Testis (tissue), 3 donors: ENCODE measurements around the gene TFPT. TPM values are rescaled to one million over a fixed set of nuclear protein-coding genes. Genes with fewer than 3 reads are reported as not detected.
A peak's percentile ranks its signal among the peaks of the same experiment; 100 is the strongest.

Experiments used
- DNase-seq: peaks from one replicate; pipeline ENCODE4 v3.0.0-alpha.2; 2019
- H3K27ac ChIP-seq, 2 donors: fragments of 200-600 bp; sonication (generic); one replicate each; pipeline ENCODE4 v1.5.1; 2019
- H3K27me3 ChIP-seq: fragments of 200-600 bp; sonication (generic); one replicate; pipeline ENCODE4 v1.5.1; 2019
- H3K36me3 ChIP-seq: fragments of 200-600 bp; sonication (generic); one replicate; pipeline ENCODE4 v1.5.1; 2017; ENCODE audit warnings: low read depth; ENCODE audit errors: missing control alignments
- H3K4me1 ChIP-seq: fragments of 200-600 bp; sonication (generic); one replicate; pipeline ENCODE4 v1.5.1; 2019
- H3K4me3 ChIP-seq, 2 donors: fragments of 200-600 bp; sonication (generic); one replicate each; pipeline ENCODE4 v1.5.1; 2017 to 2019
- H3K9me3 ChIP-seq: fragments of 200-600 bp; sonication (generic); one replicate; pipeline ENCODE4 v1.5.1; 2017
- CTCF ChIP-seq, 3 experiments: fragments of 450-650 bp in 2 of 3; fragments of 200-600 bp in 1 of 3; sonication (generic) in 1 of 3; IDR thresholded peaks; one replicate each; pipeline ENCODE4 v1.5.1; 2016 to 2019; ENCODE audit warnings: antibody characterized with exemption in 3 of 3, mild to moderate bottlenecking in 2 of 3, moderate library complexity in 1 of 3
- POLR2A ChIP-seq: fragments of 450-650 bp; IDR thresholded peaks from one replicate; pipeline ENCODE4 v1.6.1; 2017; ENCODE audit warnings: antibody characterized with exemption, mild to moderate bottlenecking, moderate library complexity
- WGBS, 2 donors: methylation state at CpG; one replicate each; pipeline ENCODE4 v1.1.5; 2018; 5-methylcytosine and 5-hydroxymethylcytosine counted together
- intact Hi-C: fragments of 100-400 bp; cut with DNase I; formaldehyde crosslinking; loops from one replicate; pipeline ENCODE4 v1.15.1; 2023; ENCODE audit warnings: low total_unique reads
- polyA plus RNA-seq: library from polyadenylated mRNA; stranded (reverse); fragments of 350-450 nt; fragmentation: Illumina TruSeq; extraction: RNeasy Lipid Tissue Mini Kit (QIAGEN cat#74804); gene quantifications from one replicate; pipeline ENCODE4 v1.2.3, GENCODE V29; 2014; ENCODE audit warnings: low read depth, low replicate concordance; ENCODE audit not compliant: insufficient read depth
- total RNA-seq, 2 donors: library from RNA; depleted of rRNA; stranded (reverse); fragments of >200 nt; gene quantifications; one replicate each; pipeline ENCODE4 v1.2.3, GENCODE V29; 2016

TFPT gene
- total and polyA plus RNA-seq, 3 donors from 2014 or later: 11.2 to 16.0 (median 12.9) TPM

GRCh38 chr19:54125713-54126112 is 10.3 kb upstream of the TFPT start:
- Histone ChIP-seq H3K4me1 (no peaks in the 10 kb centered on the region), H3K27me3 (no peaks in the 10 kb centered on the region), H3K4me3 (no peak overlapping the region), H3K36me3 (no peaks in the 10 kb centered on the region), H3K9me3 (no peaks in the 10 kb centered on the region), H3K27ac (no peak overlapping the region)
- 81 to 96% methylated on average over 5 to 9 of the region's 9 CpGs for WGBS, 2 donors
- TF ChIP-seq POLR2A (no peak), CTCF (IDR thresholded peaks at IDR 0.05) (no peak)
- no peak for DNase-seq
- intact Hi-C loops: no loop called here

GRCh38 chr19:54124393-54124792 is 8.9 kb upstream of the TFPT start:
- Histone ChIP-seq H3K36me3 (no peaks in the 10 kb centered on the region), H3K4me1 (no peaks in the 10 kb centered on the region), H3K27me3 (no peaks in the 10 kb centered on the region), H3K4me3 (no peak overlapping the region), H3K27ac (no peak overlapping the region), H3K9me3 (no peaks in the 10 kb centered on the region)
- DNase-seq: no peak
- 89 to 94% methylated on average over 16 to 19 of the region's 19 CpGs for WGBS, 2 donors
- no peak for TF ChIP-seq POLR2A
- no peak for TF ChIP-seq CTCF (IDR thresholded peaks at IDR 0.05)
- intact Hi-C loops: no loop called here

- TF ChIP-seq CTCF (IDR thresholded peaks at IDR 0.05): no peak
- TF ChIP-seq POLR2A: no peak
- intact Hi-C loops: no loop called here
- H3K4me3 ChIP-seq: no peak overlapping the region
- no peaks in the 10 kb centered on the region for H3K27me3 ChIP-seq
- no peaks in the 10 kb centered on the region for H3K4me1 ChIP-seq
- WGBS, 2 donors: 87 to 94% methylated on average over 10 to 17 of the region's 17 CpGs
- H3K36me3 ChIP-seq: no peaks in the 10 kb centered on the region
- H3K27ac ChIP-seq: no peak overlapping the region
- no peaks in the 10 kb centered on the region for H3K9me3 ChIP-seq
- no peak for DNase-seq
These were observed 8.2 kb upstream of the TFPT start for GRCh38 chr19:54123682-54124081.

- no peak for DNase-seq
- no peak for TF ChIP-seq CTCF (IDR thresholded peaks at IDR 0.05)
- no peak for TF ChIP-seq POLR2A
- Histone ChIP-seq H3K27ac (no peak overlapping the region), H3K9me3 (no peaks in the 10 kb centered on the region), H3K36me3 (no peaks in the 10 kb centered on the region), H3K4me1 (no peaks in the 10 kb centered on the region), H3K4me3 (no peak overlapping the region), H3K27me3 (no peaks in the 10 kb centered on the region)
- intact Hi-C loops: no loop called here
- 89 to 97% methylated on average over 10 of the region's 10 CpGs for WGBS, 2 donors
These were observed 5.8 kb upstream of the TFPT start for GRCh38 chr19:54121259-54121658.

GRCh38 chr19:54114340-54115108 is 933 bp downstream of the TFPT start:
- Histone ChIP-seq H3K36me3 (no peaks in the 10 kb centered on the region), H3K9me3 (no peaks in the 10 kb centered on the region), H3K27ac (peak overlapping the region in 1 of 2 donors; percentile 81), H3K4me3 (peak overlapping the region; percentile 73 to 80), H3K4me1 (peaks cover 9% of the 10 kb centered on the region), H3K27me3 (no peaks in the 10 kb centered on the region)
- peak; percentile 42 for DNase-seq
- intact Hi-C loops: no loop called here
- WGBS, 2 donors: 13 to 18% methylated on average over 28 of the region's 28 CpGs
- TF ChIP-seq POLR2A: no peak
- TF ChIP-seq CTCF (IDR thresholded peaks at IDR 0.05): no peak
